Measurements from ENCODE around the gene DNHD1.

Gene DNHD1

DNA sequence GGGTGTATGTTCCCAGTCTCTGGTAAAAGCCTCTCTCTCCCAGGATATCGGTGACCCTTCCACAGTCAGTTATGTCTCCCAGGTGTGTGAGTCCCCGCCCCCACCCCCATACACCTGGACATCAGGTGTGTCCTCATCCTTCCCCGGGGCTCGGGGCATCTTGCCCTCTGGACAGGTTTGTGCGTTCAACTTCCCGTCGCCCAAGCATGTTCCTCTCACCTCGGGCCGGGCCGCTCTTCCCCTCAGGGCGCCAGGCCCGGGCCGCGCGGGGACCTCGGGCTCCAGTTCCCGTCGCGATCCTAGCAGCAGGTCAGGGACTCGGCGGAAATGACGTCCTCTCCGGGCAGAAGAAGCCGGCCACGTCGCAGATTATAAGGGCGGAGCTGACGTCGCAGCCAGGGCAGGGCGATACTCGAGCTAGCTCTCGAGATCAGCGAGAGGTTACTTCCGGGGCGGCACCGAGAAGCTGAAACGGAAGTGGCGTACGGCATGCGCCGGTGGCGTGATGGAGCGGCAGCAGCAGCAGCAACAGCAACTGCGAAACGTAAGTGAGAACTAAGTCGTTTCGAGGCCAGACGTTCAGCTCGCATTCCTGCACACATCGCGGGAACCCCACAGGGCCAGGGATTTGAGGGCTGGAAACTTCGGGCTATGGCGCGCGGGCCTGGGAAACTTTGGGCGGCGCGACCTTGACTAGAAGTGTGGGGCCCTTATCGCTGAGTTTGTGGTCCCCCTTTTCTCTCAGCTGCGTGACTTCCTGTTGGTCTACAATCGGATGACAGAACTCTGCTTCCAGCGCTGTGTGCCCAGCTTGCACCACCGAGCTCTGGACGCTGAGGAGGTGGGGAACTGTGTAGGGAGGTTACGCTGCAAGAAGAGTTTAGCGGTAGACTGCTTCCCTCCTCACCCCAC lies 15.8 kb upstream of the DNHD1 start, which contains the start of the genes ARFIP2 and TIMM10B:
Gene ARFIP2 (minus strand): TSS at position 320 of the 912 bp plus-strand sequence. CDS start 910 bp downstream, outside the sequence.
Gene TIMM10B (plus strand): TSS at position 490 of the 912 bp plus-strand sequence. CDS start 16 bp downstream, at position 506.
- peaks cover 17% of the 10 kb centered on the region for H4K20me1 ChIP-seq (ENCODE audit: control insufficient read depth, insufficient read depth, low read depth, low read length)
- no peaks in the 10 kb centered on the region for H3K9me2 ChIP-seq (replicated peaks; ENCODE audit: control insufficient read depth, low read length)
- peaks cover 85% of the 10 kb centered on the region for H3K36me3 ChIP-seq (ENCODE audit: control insufficient read depth, low read length)
- peak within 1 kb of the TSS; percentile 70 for H3K27ac ChIP-seq (ENCODE audit: low read depth, low read length)
- no peak for TF ChIP-seq CTCF (IDR thresholded peaks at IDR 0.05; ENCODE audit: low read depth, low read length, poor library complexity, severe bottlenecking)
- peaks cover 21% of the 10 kb centered on the region for H3K4me1 ChIP-seq (ENCODE audit: control insufficient read depth, low read length)
- peak within 1 kb of the TSS; percentile 90 for H3K4me3 ChIP-seq (ENCODE audit: low read length)
- H3K9me3 ChIP-seq (ENCODE audit: control insufficient read depth, insufficient read depth, low read length), result no peaks in the 10 kb centered on the region
- no peaks in the 10 kb centered on the region for H3F3A ChIP-seq (ENCODE audit: control insufficient read depth, insufficient read depth)
- peak within 1 kb of the TSS; percentile 98 for H3K4me2 ChIP-seq (ENCODE audit: low read length)
- peaks cover 59% of the 10 kb centered on the region for H3K79me2 ChIP-seq (ENCODE audit: control insufficient read depth, low read length)
- H3K27me3 ChIP-seq (ENCODE audit: control insufficient read depth, low read length), result no peaks in the 10 kb centered on the region

DNA sequence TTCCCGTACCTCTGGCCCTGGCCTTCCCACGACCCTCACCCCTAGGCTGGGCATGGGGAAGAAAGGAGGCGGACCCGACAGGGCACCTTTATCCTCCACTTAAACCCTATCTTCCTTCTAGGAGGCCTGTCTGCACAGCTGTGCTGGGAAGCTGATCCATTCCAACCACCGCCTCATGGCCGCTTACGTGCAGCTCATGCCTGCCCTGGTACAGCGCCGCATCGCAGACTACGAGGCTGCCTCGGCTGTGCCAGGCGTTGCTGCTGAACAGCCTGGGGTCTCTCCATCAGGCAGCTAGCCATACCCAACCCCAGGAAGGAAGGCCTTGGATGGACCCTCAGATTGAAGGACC lies 15.2 kb upstream of the DNHD1 start:
- Histone ChIP-seq H3K4me2 (ENCODE audit: low read length) (peak overlapping the region; percentile 98), H3K36me3 (ENCODE audit: control insufficient read depth, low read length) (peaks cover 90% of the 10 kb centered on the region), H3K27ac (ENCODE audit: low read depth, low read length) (peak overlapping the region; percentile 70), H4K20me1 (ENCODE audit: control insufficient read depth, insufficient read depth, low read depth, low read length) (peaks cover 17% of the 10 kb centered on the region), H3K4me1 (ENCODE audit: control insufficient read depth, low read length) (peaks cover 21% of the 10 kb centered on the region), H3K4me3 (ENCODE audit: low read length) (peak overlapping the region; percentile 90), H3K9me2 (replicated peaks; ENCODE audit: control insufficient read depth, low read length) (no peaks in the 10 kb centered on the region), H3K27me3 (ENCODE audit: control insufficient read depth, low read length) (no peaks in the 10 kb centered on the region), H3F3A (ENCODE audit: control insufficient read depth, insufficient read depth) (no peaks in the 10 kb centered on the region), H3K79me2 (ENCODE audit: control insufficient read depth, low read length) (peaks cover 59% of the 10 kb centered on the region), H3K9me3 (ENCODE audit: control insufficient read depth, insufficient read depth, low read length) (no peaks in the 10 kb centered on the region)
- TF ChIP-seq EZH2phosphoT487 (IDR thresholded peaks at IDR 0.05; ENCODE audit: borderline replicate concordance, low read length) (no peak), CTCF (IDR thresholded peaks at IDR 0.05; ENCODE audit: low read depth, low read length, poor library complexity, severe bottlenecking) (no peak)

- Histone ChIP-seq H3K36me3 (ENCODE audit: control insufficient read depth, low read length) (peaks cover 90% of the 10 kb centered on the region), H4K20me1 (ENCODE audit: control insufficient read depth, insufficient read depth, low read depth, low read length) (peaks cover 17% of the 10 kb centered on the region), H3K4me3 (ENCODE audit: low read length) (peak overlapping the region; percentile 90), H3K4me1 (ENCODE audit: control insufficient read depth, low read length) (peaks cover 21% of the 10 kb centered on the region), H3K4me2 (ENCODE audit: low read length) (peak overlapping the region; percentile 98), H3K9me2 (replicated peaks; ENCODE audit: control insufficient read depth, low read length) (no peaks in the 10 kb centered on the region), H3K79me2 (ENCODE audit: control insufficient read depth, low read length) (peaks cover 59% of the 10 kb centered on the region), H3K9me3 (ENCODE audit: control insufficient read depth, insufficient read depth, low read length) (no peaks in the 10 kb centered on the region), H3F3A (ENCODE audit: control insufficient read depth, insufficient read depth) (no peaks in the 10 kb centered on the region), H3K27ac (ENCODE audit: low read depth, low read length) (peak overlapping the region; percentile 70; the same call in 1 of the 2 replicates), H3K27me3 (ENCODE audit: control insufficient read depth, low read length) (no peaks in the 10 kb centered on the region)
- TF ChIP-seq EZH2phosphoT487 (IDR thresholded peaks at IDR 0.05; ENCODE audit: borderline replicate concordance, low read length) (no peak), CTCF (IDR thresholded peaks at IDR 0.05; ENCODE audit: low read depth, low read length, poor library complexity, severe bottlenecking) (no peak)
Observed at GRCh38 chr11:6482441-6482840, 14.6 kb upstream of the DNHD1 start.

Measured in DOHH2 (cell line).